ES-I3 (cell line): ENCODE measurements around the gene LTF.
"Not testable (repeated sequence)": the region's sequence is repeated elsewhere in the genome, so short reads cannot be mapped to it uniquely, and the experiment has no call there.

Experiments
- H3K36me3 ChIP-seq: 2 replicates; pipeline ENCODE4 v1.6.1; 2013; ENCODE audit warnings: mild to moderate bottlenecking, low read length, control low read depth, moderate library complexity; ENCODE audit not compliant: insufficient read depth
- H3K4me1 ChIP-seq: 2 replicates; pipeline ENCODE4 v1.6.1; 2013; ENCODE audit warnings: mild to moderate bottlenecking, control low read depth, low read length; ENCODE audit not compliant: insufficient read depth
- H3K9ac ChIP-seq: 2 replicates; pipeline ENCODE4 v1.6.1; 2013; ENCODE audit warnings: low read depth, mild to moderate bottlenecking, low read length, moderate library complexity
- H3K9me3 ChIP-seq: 2 replicates; pipeline ENCODE4 v1.6.1; 2013; ENCODE audit warnings: mild to moderate bottlenecking, low read length, moderate library complexity; ENCODE audit not compliant: control insufficient read depth, insufficient read depth

The LTF gene

GRCh38 chr3:46429250-46429649 is 35.5 kb downstream of the LTF start:
- Histone ChIP-seq H3K4me1 (no peaks in the 10 kb centered on the region), H3K36me3 (no peaks in the 10 kb centered on the region), H3K9ac (no peak overlapping the region), H3K9me3 (no peaks in the 10 kb centered on the region)

GRCh38 chr3:46427916-46428833 is 36.5 kb downstream of the LTF start:
- Histone ChIP-seq H3K9ac (no peak overlapping the region), H3K36me3 (no peaks in the 10 kb centered on the region), H3K4me1 (no peaks in the 10 kb centered on the region), H3K9me3 (no peaks in the 10 kb centered on the region)

- not testable (repeated sequence) for H3K36me3 ChIP-seq, H3K9me3 ChIP-seq, H3K4me1 ChIP-seq, H3K9ac ChIP-seq
Observed at GRCh38 chr3:46427404-46427803, 37.3 kb downstream of the LTF start.

GRCh38 chr3:46426476-46426875 is 38.2 kb downstream of the LTF start:
- not testable (repeated sequence) for H3K36me3 ChIP-seq

GRCh38 chr3:46423588-46423987 is 41.1 kb downstream of the LTF start:
- Histone ChIP-seq H3K4me1 (no peaks in the 10 kb centered on the region), H3K9ac (no peak overlapping the region), H3K36me3 (no peaks in the 10 kb centered on the region), H3K9me3 (no peaks in the 10 kb centered on the region)

More at GRCh38 chr3:46426476-46426875, 38.2 kb downstream of the LTF start:
- not testable (repeated sequence) for H3K9ac ChIP-seq, H3K9me3 ChIP-seq, H3K4me1 ChIP-seq

- no peak overlapping the region for H3K9ac ChIP-seq
- H3K9me3 ChIP-seq = no peaks in the 10 kb centered on the region
- no peaks in the 10 kb centered on the region for H3K36me3 ChIP-seq
- H3K4me1 ChIP-seq = 0 out of 2 replicates have a peak, but pooled peaks cover 4% of the 10 kb centered on the region
Observed at GRCh38 chr3:46422617-46423016, 42.1 kb downstream of the LTF start.

GRCh38 chr3:46420931-46421330 is 43.8 kb downstream of the LTF start:
- no peak overlapping the region for H3K9ac ChIP-seq
- H3K36me3 ChIP-seq = no peaks in the 10 kb centered on the region
- 0 out of 2 replicates have a peak, but pooled peaks cover 4% of the 10 kb centered on the region for H3K4me1 ChIP-seq
- no peaks in the 10 kb centered on the region for H3K9me3 ChIP-seq

GRCh38 chr3:46419816-46420215 is 44.9 kb downstream of the LTF start:
- H3K36me3 ChIP-seq = no peaks in the 10 kb centered on the region
- H3K9ac ChIP-seq = no peak overlapping the region
- H3K9me3 ChIP-seq = no peaks in the 10 kb centered on the region
- H3K4me1 ChIP-seq = 0 out of 2 replicates have a peak, but pooled peaks cover 4% of the 10 kb centered on the region

GRCh38 chr3:46417841-46418611 is 46.7 kb downstream of the LTF start:
- Histone ChIP-seq H3K36me3 (no peaks in the 10 kb centered on the region), H3K9ac (no peak overlapping the region), H3K9me3 (no peaks in the 10 kb centered on the region), H3K4me1 (0 out of 2 replicates have a peak, but pooled peaks cover 4% of the 10 kb centered on the region)

- no peaks in the 10 kb centered on the region for H3K36me3 ChIP-seq
- no peak overlapping the region for H3K9ac ChIP-seq
- no peaks in the 10 kb centered on the region for H3K9me3 ChIP-seq
- H3K4me1 ChIP-seq = 0 out of 2 replicates have a peak, but pooled peaks cover 4% of the 10 kb centered on the region
Observed at GRCh38 chr3:46416811-46417510, 47.7 kb downstream of the LTF start.

- no peak overlapping the region for H3K9ac ChIP-seq
- 0 out of 2 replicates have a peak, but pooled peaks cover 4% of the 10 kb centered on the region for H3K4me1 ChIP-seq
- H3K36me3 ChIP-seq = no peaks in the 10 kb centered on the region
- no peaks in the 10 kb centered on the region for H3K9me3 ChIP-seq
Observed at GRCh38 chr3:46416125-46416810, 48.4 kb downstream of the LTF start.

- H3K36me3 ChIP-seq = no peaks in the 10 kb centered on the region
- H3K9ac ChIP-seq = no peak overlapping the region
- no peaks in the 10 kb centered on the region for H3K9me3 ChIP-seq
- 0 out of 2 replicates have a peak, but pooled peaks cover 4% of the 10 kb centered on the region for H3K4me1 ChIP-seq
Observed at GRCh38 chr3:46414739-46415138, 50.0 kb downstream of the LTF start.

- Histone ChIP-seq H3K4me1 (0 out of 2 replicates have a peak, but pooled peaks cover 4% of the 10 kb centered on the region), H3K9ac (no peak overlapping the region), H3K9me3 (no peaks in the 10 kb centered on the region), H3K36me3 (no peaks in the 10 kb centered on the region)
Observed at GRCh38 chr3:46413951-46414350, 50.8 kb downstream of the LTF start.
